Measurements from ENCODE around the gene SPON2. TPM values are rescaled to one million over a fixed set of nuclear protein-coding genes. Genes with fewer than 3 reads are reported as not detected.

Gene SPON2
- total RNA-seq, 1 experiment from 2014 or later = 1.8 TPM

DNA sequence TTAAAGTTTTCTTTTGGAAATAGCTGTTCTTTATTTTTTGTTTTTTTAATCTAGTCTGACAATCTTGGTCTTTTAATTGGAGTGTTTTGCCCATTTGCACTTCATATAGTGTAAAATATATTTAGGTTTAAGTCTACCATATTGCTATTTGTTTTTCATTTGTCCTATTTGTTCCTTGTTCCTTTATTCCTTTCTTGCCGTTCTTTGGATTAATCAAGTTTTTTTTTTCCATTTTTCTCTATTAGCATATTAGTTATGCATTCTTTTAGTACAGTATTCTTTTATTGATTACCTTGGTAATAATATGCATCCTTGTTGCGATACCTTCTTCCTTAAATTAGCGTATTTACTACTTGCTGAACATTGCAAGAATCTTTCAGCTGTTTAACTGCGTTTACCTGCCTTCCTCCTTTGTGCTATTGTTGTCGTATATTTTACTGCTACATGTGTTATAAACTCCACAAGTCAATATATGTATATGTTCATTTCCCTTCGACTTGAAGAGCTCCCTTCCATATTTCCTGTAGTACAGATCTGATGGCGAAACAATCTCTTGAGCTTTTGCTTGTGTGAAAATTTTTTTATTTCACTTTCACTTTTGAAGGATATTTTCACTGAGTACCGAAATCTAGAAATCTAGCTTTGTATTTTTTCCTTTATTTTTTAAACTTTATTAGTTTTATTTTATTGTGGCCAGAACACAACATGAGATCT, 35.2 kb downstream of the SPON2 start:
- no peaks in the 10 kb centered on the region for H3K9me3 ChIP-seq (ENCODE audit: control insufficient read depth, insufficient read depth, low read depth, low read length)
- H3K4me1 ChIP-seq (ENCODE audit: control insufficient read depth, insufficient read depth, low read length) = no peaks in the 10 kb centered on the region
- no peak for TF ChIP-seq POLR2AphosphoS5 (IDR thresholded peaks at IDR 0.05; ENCODE audit: low read depth, low read length)
- TF ChIP-seq TCF7L2 (IDR thresholded peaks at IDR 0.05; ENCODE audit: low read depth, low read length) = no peak
- TF ChIP-seq SIN3A (IDR thresholded peaks at IDR 0.05; ENCODE audit: borderline replicate concordance, insufficient read depth, low read depth, low read length) = no peak
- TF ChIP-seq, protein P1, sequence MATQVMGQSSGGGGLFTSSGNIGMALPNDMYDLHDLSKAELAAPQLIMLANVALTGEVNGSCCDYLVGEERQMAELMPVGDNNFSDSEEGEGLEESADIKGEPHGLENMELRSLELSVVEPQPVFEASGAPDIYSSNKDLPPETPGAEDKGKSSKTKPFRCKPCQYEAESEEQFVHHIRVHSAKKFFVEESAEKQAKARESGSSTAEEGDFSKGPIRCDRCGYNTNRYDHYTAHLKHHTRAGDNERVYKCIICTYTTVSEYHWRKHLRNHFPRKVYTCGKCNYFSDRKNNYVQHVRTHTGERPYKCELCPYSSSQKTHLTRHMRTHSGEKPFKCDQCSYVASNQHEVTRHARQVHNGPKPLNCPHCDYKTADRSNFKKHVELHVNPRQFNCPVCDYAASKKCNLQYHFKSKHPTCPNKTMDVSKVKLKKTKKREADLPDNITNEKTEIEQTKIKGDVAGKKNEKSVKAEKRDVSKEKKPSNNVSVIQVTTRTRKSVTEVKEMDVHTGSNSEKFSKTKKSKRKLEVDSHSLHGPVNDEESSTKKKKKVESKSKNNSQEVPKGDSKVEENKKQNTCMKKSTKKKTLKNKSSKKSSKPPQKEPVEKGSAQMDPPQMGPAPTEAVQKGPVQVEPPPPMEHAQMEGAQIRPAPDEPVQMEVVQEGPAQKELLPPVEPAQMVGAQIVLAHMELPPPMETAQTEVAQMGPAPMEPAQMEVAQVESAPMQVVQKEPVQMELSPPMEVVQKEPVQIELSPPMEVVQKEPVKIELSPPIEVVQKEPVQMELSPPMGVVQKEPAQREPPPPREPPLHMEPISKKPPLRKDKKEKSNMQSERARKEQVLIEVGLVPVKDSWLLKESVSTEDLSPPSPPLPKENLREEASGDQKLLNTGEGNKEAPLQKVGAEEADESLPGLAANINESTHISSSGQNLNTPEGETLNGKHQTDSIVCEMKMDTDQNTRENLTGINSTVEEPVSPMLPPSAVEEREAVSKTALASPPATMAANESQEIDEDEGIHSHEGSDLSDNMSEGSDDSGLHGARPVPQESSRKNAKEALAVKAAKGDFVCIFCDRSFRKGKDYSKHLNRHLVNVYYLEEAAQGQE (IDR thresholded peaks at IDR 0.05; ENCODE audit: insufficient read depth in 1 of 2, low read depth in 2 of 2, low read length in 1 of 2) = no peak
- TF ChIP-seq, protein P2, sequence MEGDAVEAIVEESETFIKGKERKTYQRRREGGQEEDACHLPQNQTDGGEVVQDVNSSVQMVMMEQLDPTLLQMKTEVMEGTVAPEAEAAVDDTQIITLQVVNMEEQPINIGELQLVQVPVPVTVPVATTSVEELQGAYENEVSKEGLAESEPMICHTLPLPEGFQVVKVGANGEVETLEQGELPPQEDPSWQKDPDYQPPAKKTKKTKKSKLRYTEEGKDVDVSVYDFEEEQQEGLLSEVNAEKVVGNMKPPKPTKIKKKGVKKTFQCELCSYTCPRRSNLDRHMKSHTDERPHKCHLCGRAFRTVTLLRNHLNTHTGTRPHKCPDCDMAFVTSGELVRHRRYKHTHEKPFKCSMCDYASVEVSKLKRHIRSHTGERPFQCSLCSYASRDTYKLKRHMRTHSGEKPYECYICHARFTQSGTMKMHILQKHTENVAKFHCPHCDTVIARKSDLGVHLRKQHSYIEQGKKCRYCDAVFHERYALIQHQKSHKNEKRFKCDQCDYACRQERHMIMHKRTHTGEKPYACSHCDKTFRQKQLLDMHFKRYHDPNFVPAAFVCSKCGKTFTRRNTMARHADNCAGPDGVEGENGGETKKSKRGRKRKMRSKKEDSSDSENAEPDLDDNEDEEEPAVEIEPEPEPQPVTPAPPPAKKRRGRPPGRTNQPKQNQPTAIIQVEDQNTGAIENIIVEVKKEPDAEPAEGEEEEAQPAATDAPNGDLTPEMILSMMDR (IDR thresholded peaks at IDR 0.05) = no peak
- DNase-seq (ENCODE audit: low read depth, low spot score) (no peak), ATAC-seq (no peak)
- H3K27me3 ChIP-seq (ENCODE audit: control insufficient read depth, insufficient read depth, low read length) = peaks cover 2% of the 10 kb centered on the region; the same call in 1 of the 2 replicates
- CTCF ChIA-PET = no interaction called here
- no TSS peak for BruUV-seq (replicated peaks)
- POLR2A ChIA-PET = no interaction called here
- intact Hi-C loops (cut with micrococcal nuclease; ENCODE audit: unreplicated experiment) = loop anchor here (10.0 kb wide), 1 partner anchor 128 kb away; no protein-coding TSS in a partner anchor
- no peak overlapping the region for H3K27ac ChIP-seq (ENCODE audit: low read length)
- no peak overlapping the region; a peak in 1 of 4 replicates for H3K4me3 ChIP-seq (ENCODE audit: low read depth in 2 of 2, low read length in 2 of 2)
- in situ Hi-C loops (cut with HindIII; ENCODE audit: low pct_unique_long_range_greater_than_20kb, low sequenced_read_pairs) = no loop called here
- H3K36me3 ChIP-seq (ENCODE audit: control insufficient read depth, insufficient read depth, low read length) = no peaks in the 10 kb centered on the region

DNA sequence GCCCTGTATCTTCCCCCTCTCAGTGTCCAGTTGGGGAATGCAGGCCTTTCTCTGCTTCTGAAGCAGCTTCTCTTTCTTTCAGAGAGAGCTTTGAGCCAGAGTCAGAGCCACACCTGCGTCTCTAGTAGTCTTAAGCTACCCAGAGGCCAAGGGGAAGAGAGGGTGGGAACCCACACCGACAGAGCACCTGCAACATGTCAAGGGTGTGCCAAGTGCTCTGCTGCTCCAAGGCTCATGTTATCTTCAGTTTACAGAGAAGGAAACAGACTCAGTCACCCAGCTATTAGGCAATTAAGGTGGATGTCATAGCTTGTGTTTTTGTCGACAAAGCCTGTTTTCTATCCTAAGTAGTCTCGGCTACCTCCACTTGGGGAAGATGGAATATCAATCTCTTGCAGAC, 36.3 kb downstream of the SPON2 start:
- DNase-seq (ENCODE audit: low read depth, low spot score) = no peak
- TF ChIP-seq TCF7L2 (IDR thresholded peaks at IDR 0.05; ENCODE audit: low read depth, low read length) (no peak), SIN3A (IDR thresholded peaks at IDR 0.05; ENCODE audit: borderline replicate concordance, insufficient read depth, low read depth, low read length) (no peak), POLR2AphosphoS5 (IDR thresholded peaks at IDR 0.05; ENCODE audit: low read depth, low read length) (no peak)
- TF ChIP-seq, protein P1 (IDR thresholded peaks at IDR 0.05; ENCODE audit: insufficient read depth in 1 of 2, low read depth in 2 of 2, low read length in 1 of 2) = no peak
- TF ChIP-seq, protein P2 (IDR thresholded peaks at IDR 0.05) = no peak
- no TSS peak for BruUV-seq (replicated peaks)
- no peak for ATAC-seq
- Histone ChIP-seq H3K9me3 (ENCODE audit: control insufficient read depth, insufficient read depth, low read depth, low read length) (no peaks in the 10 kb centered on the region), H3K4me1 (ENCODE audit: control insufficient read depth, insufficient read depth, low read length) (no peaks in the 10 kb centered on the region), H3K27ac (ENCODE audit: low read length) (no peak overlapping the region), H3K27me3 (ENCODE audit: control insufficient read depth, insufficient read depth, low read length) (no peaks in the 10 kb centered on the region), H3K4me3 (ENCODE audit: low read depth in 2 of 2, low read length in 2 of 2) (no peak overlapping the region), H3K36me3 (ENCODE audit: control insufficient read depth, insufficient read depth, low read length) (no peaks in the 10 kb centered on the region)
- CTCF ChIA-PET = no interaction called here
- POLR2A ChIA-PET = no interaction called here
- intact Hi-C loops (cut with micrococcal nuclease; ENCODE audit: unreplicated experiment) (loop anchor here (10.0 kb wide), 1 partner anchor 129 kb away; no protein-coding TSS in a partner anchor), in situ Hi-C loops (cut with HindIII; ENCODE audit: low pct_unique_long_range_greater_than_20kb, low sequenced_read_pairs) (no loop called here)

Data from Panc1 (cell line).